OCI-LY7 (cell line): ENCODE results near the gene ATP6V1E1. TPM values are rescaled to one million over a fixed set of nuclear protein-coding genes. Genes with fewer than 3 reads are reported as not detected.

ENCODE experiments used
- BruUV-seq: library from RNA; stranded (reverse); fragments of 400-500 nt; replicated peaks from 2 replicates; lab custom pipeline; 2021; lab: Mats Ljungman, UMichigan
- CTCF ChIA-PET: fragments of 300-600 bp; sonication (Branson Sonifier 250); formaldehyde crosslinking; loops from one replicate; lab custom pipeline; 2022; ENCODE audit warnings: antibody characterized with exemption; ENCODE audit not compliant: unreplicated experiment; lab: Charles Lee
- POLR2A ChIA-PET: fragments of 300-600 bp; sonication (Branson Sonifier 250); formaldehyde crosslinking; loops from one replicate; lab custom pipeline; 2022; ENCODE audit warnings: antibody characterized with exemption; lab: Charles Lee
- DNase-seq: peaks from one replicate; pipeline ENCODE4 v3.0.0-alpha.2; 2015; ENCODE audit warnings: low spot score
- H2AFZ ChIP-seq: fragments of 200-600 bp; sonication (generic), shearing (Covaris generic); 2 replicates; pipeline ENCODE4 v1.6.1; 2014; ENCODE audit warnings: mild to moderate bottlenecking, antibody characterized with exemption, low read length, moderate library complexity
- H3K27ac ChIP-seq: fragments of 200-600 bp; sonication (generic); 2 replicates; pipeline ENCODE4 v1.5.1; 2014; ENCODE audit warnings: mixed run types, low read depth, mild to moderate bottlenecking, moderate library complexity, low read length, inconsistent platforms; ENCODE audit not compliant: poor library complexity, severe bottlenecking
- H3K36me3 ChIP-seq: fragments of 200-600 bp; sonication (generic); 2 replicates; pipeline ENCODE4 v1.6.1; 2014; ENCODE audit warnings: mild to moderate bottlenecking, antibody characterized with exemption, low read length, moderate library complexity, mixed read lengths; ENCODE audit not compliant: insufficient read depth
- H3K4me1 ChIP-seq: fragments of 200-600 bp; sonication (generic); 2 replicates; pipeline ENCODE4 v1.5.1; 2014; ENCODE audit warnings: mild to moderate bottlenecking, low read length; ENCODE audit not compliant: insufficient read depth, poor library complexity, severe bottlenecking
- H3K4me2 ChIP-seq: fragments of 200-600 bp; sonication (generic); 2 replicates; pipeline ENCODE4 v1.6.1; 2014; ENCODE audit warnings: mild to moderate bottlenecking, low read length
- H3K4me3 ChIP-seq: fragments of 200-600 bp; sonication (generic); 2 replicates; pipeline ENCODE4 v1.5.1; 2014; ENCODE audit warnings: mild to moderate bottlenecking, low read depth, low read length; ENCODE audit not compliant: poor library complexity, severe bottlenecking
- H3K79me2 ChIP-seq: fragments of 200-600 bp; sonication (generic); 2 replicates; pipeline ENCODE4 v1.6.1; 2016; ENCODE audit warnings: low read depth, mild to moderate bottlenecking, low read length, moderate library complexity, mixed read lengths; ENCODE audit not compliant: insufficient read depth
- H3K9me2 ChIP-seq: fragments of 200-600 bp; sonication (generic); 2 replicates; pipeline ENCODE4 v1.6.1; 2016; ENCODE audit warnings: mild to moderate bottlenecking, low read length, mixed read lengths; ENCODE audit not compliant: insufficient read depth
- H3K9me3 ChIP-seq: fragments of 200-600 bp; sonication (generic); 2 replicates; pipeline ENCODE4 v1.6.1; 2014; ENCODE audit warnings: mild to moderate bottlenecking, mixed run types, low read length, mixed read lengths
- H4K20me1 ChIP-seq: fragments of 200-600 bp; sonication (generic); 2 replicates; pipeline ENCODE4 v1.6.1; 2014; ENCODE audit warnings: mild to moderate bottlenecking, antibody characterized with exemption, low read length, moderate library complexity, mixed read lengths; ENCODE audit not compliant: insufficient read depth
- CTCF ChIP-seq: fragments of 200-600 bp; sonication (generic); conservative IDR thresholded peaks from 2 replicates; pipeline ENCODE4 v1.5.1; 2014; ENCODE audit warnings: mild to moderate bottlenecking, antibody characterized with exemption, low read length, moderate library complexity, mixed read lengths
- EZH2phosphoT487 ChIP-seq: fragments of 200-600 bp; sonication (generic); IDR thresholded peaks from 2 replicates; pipeline ENCODE4 v1.6.1; 2018; ENCODE audit warnings: low read depth, borderline replicate concordance, mild to moderate bottlenecking, mixed run types, antibody characterized with exemption, low read length, moderate library complexity, mixed read lengths
- intact Hi-C: fragments of 100-400 bp; cut with micrococcal nuclease; formaldehyde crosslinking; loops from one replicate; pipeline ENCODE4 v1.10.0; 2022; ENCODE audit not compliant: unreplicated experiment
- total RNA-seq, 2 experiments: library from RNA; depleted of rRNA in 1 of 2; stranded (reverse); fragments of >200 nt in 1 of 2; shearing (Covaris generic) in 1 of 2; gene quantifications; 2 replicates each; pipeline ENCODE4 v1.2.3, GENCODE V29; 2014 to 2022

Gene ATP6V1E1
- total RNA-seq, 2 experiments from 2014 or later, result 82.2 to 100 TPM

GRCh38 chr22:17580441-17581031 lies 48.0 kb downstream of the ATP6V1E1 start:
- ChIA-PET POLR2A (interaction anchor here (0.6 to 0.9 kb wide), 2 partner anchors 14 to 899 kb away, joined by 3 to 5 read pairs; no protein-coding TSS in a partner anchor), CTCF (no interaction called here)
- no peak overlapping the region for H2AFZ ChIP-seq
- TF ChIP-seq EZH2phosphoT487, result no peak
- no peak overlapping the region for H3K4me2 ChIP-seq
- no TSS peak for BruUV-seq
- no peaks in the 10 kb centered on the region for H3K4me1 ChIP-seq
- no peaks in the 10 kb centered on the region for H3K9me3 ChIP-seq
- no peaks in the 10 kb centered on the region for H3K9me2 ChIP-seq
- intact Hi-C loops, result no loop called here
- no peak overlapping the region for H3K4me3 ChIP-seq
- no peak overlapping the region for H3K27ac ChIP-seq
- H4K20me1 ChIP-seq, result no peaks in the 10 kb centered on the region
- H3K79me2 ChIP-seq, result no peaks in the 10 kb centered on the region
- DNase-seq, result no peak
- H3K36me3 ChIP-seq, result no peaks in the 10 kb centered on the region

DNA sequence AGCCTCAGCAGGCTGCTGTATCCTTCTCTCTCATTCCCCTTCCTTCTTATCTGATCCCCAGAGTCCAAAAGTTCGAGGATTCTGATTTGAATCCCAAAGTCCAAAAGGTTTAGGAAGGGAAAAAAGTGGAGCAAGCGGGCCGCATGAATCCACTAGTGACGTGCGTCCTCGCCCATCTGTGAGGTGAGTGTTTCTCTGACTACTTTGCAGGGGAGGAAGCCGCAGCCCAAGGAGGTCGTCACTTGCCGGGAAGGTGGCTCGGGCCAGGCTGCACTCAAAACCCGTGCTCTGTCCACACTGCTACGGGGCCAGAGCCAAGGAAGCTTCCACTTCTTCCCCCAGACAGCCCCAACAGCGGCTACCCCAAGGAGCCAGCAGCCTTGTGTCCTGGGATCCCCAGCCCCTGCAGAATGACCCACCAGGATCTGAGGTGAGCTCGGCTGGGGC lies 49.0 kb downstream of the ATP6V1E1 start:
- BruUV-seq, result no TSS peak
- no peak overlapping the region for H3K4me2 ChIP-seq
- no peak for TF ChIP-seq EZH2phosphoT487
- no peak for TF ChIP-seq CTCF
- H3K4me3 ChIP-seq, result no peak overlapping the region
- no peaks in the 10 kb centered on the region for H3K9me2 ChIP-seq
- POLR2A ChIA-PET, result no interaction called here
- H3K27ac ChIP-seq, result no peak overlapping the region
- no peaks in the 10 kb centered on the region for H4K20me1 ChIP-seq
- intact Hi-C loops, result no loop called here
- CTCF ChIA-PET, result no interaction called here
- DNase-seq, result no peak
- H3K79me2 ChIP-seq, result no peaks in the 10 kb centered on the region
- H2AFZ ChIP-seq, result no peak overlapping the region
- no peaks in the 10 kb centered on the region for H3K36me3 ChIP-seq
- no peaks in the 10 kb centered on the region for H3K4me1 ChIP-seq
- H3K9me3 ChIP-seq, result no peaks in the 10 kb centered on the region

- Histone ChIP-seq H2AFZ (no peak overlapping the region), H3K79me2 (no peaks in the 10 kb centered on the region), H3K9me2 (no peaks in the 10 kb centered on the region), H4K20me1 (no peaks in the 10 kb centered on the region), H3K4me1 (no peaks in the 10 kb centered on the region), H3K4me3 (no peak overlapping the region), H3K36me3 (no peaks in the 10 kb centered on the region), H3K27ac (no peak overlapping the region), H3K9me3 (no peaks in the 10 kb centered on the region), H3K4me2 (no peak overlapping the region)
- BruUV-seq, result no TSS peak
- intact Hi-C loops, result no loop called here
- ChIA-PET CTCF (no interaction called here), POLR2A (interaction anchor here (0.7 kb wide), 1 partner anchor 11 kb away, joined by 5 read pairs; no protein-coding TSS in a partner anchor)
- TF ChIP-seq CTCF, result no peak
- no peak for TF ChIP-seq EZH2phosphoT487
- DNase-seq, result no peak
Observed at GRCh38 chr22:17578136-17578754, 50.3 kb downstream of the ATP6V1E1 start.
